GM21526 (cell line): ENCODE results near the gene GJC3.
"Not testable (repeated sequence)": the region's sequence is repeated elsewhere in the genome, so short reads cannot be mapped to it uniquely, and the experiment has no call there.

Experiments
- ATAC-seq: cut with Tn5 transposase; IDR thresholded peaks from one replicate; pipeline ENCODE4 v1.9.1; 2021; ENCODE audit warnings: moderate library complexity; ENCODE audit not compliant: unreplicated experiment, low FRiP score

GJC3 gene, protein sequence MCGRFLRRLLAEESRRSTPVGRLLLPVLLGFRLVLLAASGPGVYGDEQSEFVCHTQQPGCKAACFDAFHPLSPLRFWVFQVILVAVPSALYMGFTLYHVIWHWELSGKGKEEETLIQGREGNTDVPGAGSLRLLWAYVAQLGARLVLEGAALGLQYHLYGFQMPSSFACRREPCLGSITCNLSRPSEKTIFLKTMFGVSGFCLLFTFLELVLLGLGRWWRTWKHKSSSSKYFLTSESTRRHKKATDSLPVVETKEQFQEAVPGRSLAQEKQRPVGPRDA

DNA sequence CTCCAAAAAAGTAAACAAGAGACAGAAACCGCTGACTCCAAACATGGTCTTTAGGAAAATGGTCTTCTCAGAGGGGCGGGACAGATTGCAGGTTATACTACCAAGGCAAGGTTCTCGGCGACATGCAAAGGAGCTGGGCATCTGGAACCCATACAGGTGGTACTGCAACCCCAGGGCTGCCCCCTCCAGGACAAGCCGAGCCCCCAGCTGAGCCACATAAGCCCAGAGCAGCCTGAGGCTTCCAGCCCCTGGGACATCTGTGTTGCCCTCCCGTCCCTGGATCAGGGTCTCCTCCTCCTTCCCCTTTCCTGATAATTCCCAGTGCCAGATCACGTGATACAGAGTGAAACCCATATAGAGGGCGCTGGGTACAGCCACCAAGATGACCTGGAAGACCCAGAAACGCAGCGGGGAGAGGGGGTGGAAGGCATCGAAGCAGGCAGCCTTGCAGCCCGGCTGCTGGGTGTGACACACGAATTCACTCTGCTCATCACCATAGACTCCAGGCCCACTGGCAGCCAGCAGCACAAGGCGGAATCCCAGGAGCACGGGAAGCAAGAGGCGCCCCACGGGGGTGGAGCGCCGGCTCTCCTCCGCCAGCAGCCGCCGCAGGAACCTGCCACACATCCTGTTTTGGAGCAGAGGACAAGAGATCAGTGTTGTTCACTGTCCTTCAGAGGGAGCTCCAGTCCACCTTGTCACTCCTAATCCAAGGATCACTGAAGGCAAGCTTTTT, at the start of gene GJC3:
GJC3 (minus strand) TSS at position 627 of the 736 bp plus-strand sequence; CDS start at position 627, 0 bp downstream.
- ATAC-seq, result no peak

DNA sequence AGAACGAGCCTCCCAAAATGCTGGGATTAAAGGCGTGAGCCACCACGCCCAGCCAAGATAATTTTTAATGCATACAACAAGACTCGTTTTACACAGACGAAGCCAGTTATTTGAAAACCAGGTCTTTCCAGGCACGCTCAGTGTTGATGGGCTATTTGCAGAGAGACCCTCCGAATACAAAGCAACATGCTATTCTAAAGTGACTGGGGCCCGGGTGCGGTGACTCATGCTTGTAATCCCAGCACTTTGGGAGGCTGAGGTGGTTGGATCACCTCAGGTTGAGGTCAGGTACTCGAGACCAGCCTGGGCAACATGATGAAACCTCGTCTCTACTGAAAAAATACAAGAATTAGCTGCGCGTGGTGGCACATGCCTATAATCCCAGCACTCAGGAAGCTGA, 47.2 kb upstream of the GJC3 start:
- ATAC-seq, result no peak

DNA sequence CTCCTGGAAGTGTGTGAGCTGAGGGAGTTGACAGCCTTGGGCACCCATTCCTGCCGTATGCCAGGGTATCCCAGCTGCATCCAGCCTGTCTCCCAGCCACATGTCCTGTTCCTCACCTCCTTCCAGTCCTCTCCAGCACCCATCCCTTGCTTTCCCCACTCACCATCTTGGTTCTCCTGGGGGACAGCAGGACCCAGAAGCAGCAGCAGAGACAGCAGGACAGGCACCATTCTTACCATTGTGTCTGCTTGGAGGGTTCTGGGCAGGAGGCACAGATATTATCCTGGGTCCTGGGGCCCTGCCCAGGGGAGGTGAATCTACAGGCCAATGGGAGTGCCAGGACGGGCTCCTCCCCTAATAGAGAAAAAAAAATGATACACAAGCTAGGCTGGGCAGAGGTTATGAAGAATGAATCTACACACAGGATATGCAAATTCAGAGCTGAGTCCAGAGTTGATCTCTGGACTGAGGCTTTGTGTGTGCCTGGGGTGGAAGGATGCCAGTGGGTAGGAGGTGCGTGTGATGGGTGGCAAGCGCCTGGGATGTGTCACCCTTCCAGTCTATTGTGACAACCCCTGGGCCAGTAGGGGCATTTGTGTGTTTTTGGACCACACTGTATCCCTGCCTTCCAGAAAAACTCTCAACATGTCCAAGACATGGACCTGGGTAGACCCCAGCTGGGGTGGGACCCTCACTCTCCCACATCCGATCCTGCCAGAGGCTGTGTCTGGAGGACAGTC, 46.5 kb upstream of the GJC3 start, which contains the start of gene AZGP1:
AZGP1 (minus strand) TSS at position 250 of the 740 bp plus-strand sequence; CDS start at position 239, 11 bp downstream.
- ATAC-seq, result no peak

DNA sequence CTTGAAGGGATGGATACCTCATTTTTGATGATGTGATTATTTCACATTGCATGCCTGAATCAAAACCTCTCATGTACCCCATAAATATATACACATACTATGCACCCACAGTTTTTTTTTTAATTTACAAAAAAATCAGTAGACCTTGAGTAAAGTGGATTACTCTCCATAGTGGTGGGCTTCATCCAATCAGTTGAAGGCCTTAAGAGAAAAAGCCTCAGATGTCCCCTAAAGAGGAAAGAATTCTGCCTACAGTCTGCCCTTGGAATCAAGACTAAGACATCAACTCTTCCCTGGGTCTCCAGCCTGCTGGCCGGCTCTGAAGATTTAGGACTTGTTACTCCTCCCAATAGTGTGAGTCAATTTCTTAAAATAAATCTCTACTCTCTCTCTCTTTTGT, 45.3 kb upstream of the GJC3 start:
- ATAC-seq, result no peak

DNA sequence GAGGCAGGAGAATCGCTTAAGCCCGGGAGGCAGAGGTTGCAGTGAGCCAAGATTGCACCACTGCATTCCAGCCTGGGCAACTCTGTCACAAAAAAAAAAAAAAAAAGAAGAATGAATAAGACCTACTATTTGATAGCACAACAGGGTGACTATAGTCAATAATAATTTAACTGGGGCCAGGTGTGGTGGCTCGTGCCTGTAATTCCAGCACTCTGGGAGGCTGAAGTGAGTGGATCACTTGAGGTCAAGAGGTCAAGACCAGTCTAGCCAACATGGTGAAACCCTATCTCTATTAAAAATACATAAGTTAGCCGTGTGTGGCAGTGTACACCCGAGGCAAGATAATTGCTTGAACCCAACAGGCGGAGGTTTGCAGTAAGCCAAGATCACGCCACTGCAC, 44.4 kb upstream of the GJC3 start:
- not testable (repeated sequence) for ATAC-seq

DNA sequence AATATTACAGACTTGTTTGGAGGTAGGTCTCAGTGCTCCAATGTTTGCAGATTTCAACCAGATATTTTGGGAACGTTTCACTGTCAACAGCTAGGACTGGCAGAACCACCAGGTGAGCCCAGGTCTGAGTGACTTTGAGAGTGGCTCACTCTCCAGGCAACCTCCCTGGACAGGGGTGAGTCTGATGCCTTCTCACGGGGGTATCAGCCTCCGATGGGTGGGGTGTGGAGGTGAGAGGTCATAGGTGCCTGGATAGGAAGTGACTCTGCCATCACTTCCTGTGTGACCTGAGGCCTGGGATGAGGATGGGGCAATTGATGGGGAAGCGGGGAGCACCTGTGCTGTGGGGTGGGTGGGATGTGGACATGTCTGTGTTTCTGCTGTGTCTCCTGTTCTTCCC, 41.8 kb upstream of the GJC3 start:
- no peak for ATAC-seq

DNA sequence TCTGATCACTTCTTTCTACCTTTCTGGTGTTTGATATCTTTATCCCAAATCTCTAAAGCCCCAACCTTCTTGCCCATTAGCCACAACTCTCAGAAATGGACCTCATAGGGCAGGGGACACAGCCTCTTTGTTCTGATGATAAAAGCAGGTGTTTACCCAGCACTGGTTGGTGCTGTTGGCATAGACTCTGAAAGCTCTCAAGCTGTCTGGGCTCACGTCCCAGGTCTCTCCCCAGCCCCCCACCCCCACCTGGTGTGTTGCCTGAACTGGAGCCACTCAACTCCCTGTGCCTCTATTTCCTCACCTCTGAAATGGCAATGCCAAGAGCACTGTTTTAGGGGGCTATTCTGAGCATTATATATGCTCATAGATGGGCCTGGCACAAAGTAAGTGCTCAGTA, 40.4 kb upstream of the GJC3 start:
- ATAC-seq, result not testable (repeated sequence)

DNA sequence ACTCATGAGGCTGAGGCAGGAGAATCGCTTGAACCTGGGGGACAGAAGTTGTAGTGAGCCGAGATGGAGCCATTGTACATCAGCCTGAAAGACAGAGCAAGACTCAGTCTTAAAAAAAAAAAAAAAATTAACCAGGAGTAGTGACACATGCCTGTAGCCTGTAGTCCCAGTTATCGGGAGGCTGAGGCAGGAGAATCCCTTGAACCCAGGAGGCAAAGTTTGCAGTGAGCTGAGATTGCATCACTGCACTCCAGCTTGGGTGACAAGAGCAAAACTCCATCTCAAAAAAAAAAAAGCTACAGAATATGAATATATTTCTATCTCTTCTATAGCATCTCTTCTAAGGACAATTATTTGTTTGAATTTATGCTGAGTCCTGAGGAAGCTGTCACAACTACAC, 39.9 kb upstream of the GJC3 start:
- no peak for ATAC-seq

DNA sequence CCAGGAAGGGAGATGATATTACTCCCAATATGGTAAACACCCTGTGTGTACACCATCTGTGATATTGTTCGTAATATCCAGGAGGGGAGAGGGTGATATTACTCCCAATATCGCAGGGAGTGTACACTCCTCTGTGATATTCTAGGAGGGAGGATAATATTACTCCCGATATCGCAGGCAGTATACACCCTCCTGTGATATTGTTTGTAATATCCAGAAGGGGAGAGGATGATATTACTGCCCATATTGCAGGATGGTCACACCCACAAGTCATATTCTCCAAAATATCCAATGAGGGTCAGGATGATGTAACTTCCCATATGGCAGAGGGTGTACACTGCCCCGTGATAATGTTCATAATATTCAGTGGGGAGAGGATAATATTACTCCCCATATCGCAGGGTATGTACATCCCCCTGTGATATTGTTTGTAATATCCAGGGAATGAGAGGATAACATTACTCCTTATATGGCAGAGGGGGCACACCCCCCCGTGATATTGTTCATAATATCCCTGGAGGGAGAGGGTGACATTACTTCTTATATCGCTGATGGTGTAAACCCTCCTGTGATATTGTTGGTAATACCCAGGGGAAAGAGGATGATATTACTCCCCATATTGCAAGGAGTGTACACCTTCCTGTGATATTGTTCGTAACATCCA, 29.3 kb upstream of the GJC3 start:
- no peak for ATAC-seq

DNA sequence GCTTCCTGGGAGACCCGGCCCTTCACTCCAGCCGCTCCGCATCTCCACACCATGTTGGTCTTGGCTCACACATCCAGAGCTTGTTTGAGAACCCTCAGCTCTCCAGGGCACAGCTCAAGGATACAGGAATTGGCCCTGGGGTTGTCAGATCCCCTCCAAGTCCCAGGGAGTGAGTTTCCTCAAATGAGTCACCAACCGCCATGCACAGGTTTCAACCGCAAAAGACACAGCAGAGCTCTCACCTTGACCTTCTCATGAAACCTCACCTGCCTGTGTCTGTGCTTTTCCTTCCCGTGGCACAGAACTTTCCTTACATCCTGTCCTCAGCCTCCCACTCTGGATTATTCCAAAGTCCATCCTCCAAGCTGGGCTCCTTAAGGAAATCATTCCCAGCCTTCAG, 25.8 kb upstream of the GJC3 start:
- ATAC-seq, result no peak

DNA sequence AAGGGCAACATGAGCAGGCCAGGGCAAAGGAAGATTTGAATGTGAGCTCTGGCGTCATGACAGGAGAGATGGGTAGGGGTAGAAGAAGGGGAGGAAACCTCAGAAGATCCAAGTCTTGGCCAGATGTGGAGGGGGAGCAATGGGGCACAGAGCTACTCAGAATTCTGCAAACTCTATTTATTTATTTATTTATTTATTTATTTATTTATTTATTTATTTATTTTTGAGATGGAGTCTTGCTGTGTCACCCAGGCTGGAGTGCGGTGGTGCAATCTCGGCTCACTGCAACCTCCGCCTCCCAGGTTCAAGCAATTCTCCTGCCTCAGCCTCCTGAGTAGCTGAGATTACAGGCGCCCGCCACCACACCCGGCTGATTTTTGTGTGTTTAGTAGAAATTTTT, 25.2 kb upstream of the GJC3 start:
- not testable (repeated sequence) for ATAC-seq

DNA sequence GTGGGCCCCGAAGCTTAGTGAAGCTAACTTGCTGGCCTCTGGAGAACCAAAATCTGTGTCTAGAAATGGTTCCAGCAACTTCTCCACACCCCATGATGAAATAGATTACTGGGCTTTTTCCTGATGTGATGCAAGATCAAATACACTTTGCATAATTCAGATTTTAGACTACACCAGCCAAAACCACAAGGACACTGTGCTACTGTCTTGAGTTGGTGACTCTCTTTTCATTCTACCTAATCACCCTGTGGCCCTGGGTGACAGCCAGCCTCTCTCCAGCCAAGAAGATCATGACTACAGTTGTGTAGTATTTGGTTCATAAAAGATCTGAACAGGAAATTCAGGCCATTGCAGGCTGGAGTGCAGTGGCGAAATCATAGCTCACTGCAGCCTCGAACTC, 24.2 kb upstream of the GJC3 start:
- no peak for ATAC-seq

DNA sequence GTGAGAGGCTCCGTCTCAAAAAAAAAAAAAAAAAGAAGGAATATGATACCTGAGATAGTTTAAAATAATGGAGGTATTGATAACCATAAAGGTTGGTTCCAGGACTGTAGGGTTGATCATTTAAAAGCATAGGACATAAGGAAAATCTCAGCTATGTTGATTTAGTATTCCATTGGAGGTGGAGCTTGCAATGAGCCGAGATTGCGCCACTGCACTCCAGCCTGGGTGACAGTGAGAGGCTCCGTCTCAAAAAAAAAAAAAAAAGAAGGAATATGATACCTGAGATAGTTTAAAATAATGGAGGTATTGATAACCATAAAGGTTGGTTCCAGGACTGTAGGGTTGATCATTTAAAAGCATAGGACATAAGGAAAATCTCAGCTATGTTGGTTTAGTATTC, 23.2 kb upstream of the GJC3 start:
- ATAC-seq, result not testable (repeated sequence)

DNA sequence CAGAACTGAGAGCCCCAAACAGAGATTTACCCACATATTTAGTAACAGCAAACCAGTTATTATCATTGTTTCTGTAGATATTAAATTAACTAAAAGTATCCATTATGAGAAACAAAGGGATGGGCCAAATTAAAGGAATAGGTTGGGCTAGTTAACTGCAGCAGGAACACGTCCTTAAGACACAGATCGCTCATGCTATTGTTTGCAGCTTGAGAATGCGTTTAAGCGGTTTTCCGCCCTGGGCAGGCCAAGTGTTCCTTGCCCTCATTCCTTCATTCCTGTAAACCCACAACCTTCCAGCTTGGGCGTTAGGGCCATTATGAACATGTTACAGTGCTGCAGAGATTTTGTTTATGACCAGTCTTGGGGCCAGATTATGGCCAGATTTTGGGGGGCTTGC, 21.4 kb upstream of the GJC3 start:
- not testable (repeated sequence) for ATAC-seq

DNA sequence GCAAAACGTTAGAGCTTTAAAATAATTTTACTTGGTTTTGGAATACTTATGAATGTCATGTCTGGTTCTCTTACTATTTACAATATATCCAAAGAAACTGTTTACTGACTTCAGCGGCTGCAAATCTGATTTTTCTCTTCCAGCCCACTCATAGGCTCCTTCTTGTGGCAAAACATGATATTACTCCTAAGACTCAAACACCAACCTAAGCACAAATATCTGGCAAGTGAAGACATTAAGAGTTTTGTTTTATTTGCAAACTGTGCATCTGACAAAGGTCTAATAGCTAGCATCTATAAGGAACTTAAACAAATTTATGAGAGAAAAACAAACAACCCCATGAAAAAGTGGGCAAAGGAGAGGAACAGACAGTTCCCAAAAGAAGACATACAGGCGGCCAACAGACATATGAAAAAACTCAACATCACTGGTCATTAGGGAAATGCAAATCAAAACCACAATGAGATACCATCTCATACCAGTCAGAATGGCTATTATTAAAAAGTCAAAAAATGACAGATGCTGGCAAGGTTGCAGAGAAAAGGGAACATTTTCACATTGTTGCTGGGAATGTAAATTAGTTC, 20.3 kb upstream of the GJC3 start:
- no peak for ATAC-seq

DNA sequence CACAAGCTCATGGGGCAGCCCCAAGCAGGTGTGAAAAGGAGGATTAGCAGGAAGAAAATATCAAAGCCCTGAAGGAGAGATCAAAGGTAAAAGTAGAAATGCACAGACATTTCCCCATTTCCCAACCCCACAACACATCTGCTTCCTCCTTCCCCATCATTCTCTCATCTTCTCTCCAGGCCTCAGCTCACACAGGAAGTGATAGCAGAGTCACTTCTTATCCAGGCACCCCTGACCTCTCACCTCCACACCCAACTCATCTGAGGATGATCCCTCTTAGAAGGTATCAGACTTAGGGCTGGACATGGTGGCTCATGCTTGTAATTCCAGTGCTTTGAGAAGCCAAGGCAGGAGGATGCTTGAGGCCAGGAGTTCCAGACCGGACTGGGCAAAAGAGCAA, 18.2 kb upstream of the GJC3 start:
- no peak for ATAC-seq

DNA sequence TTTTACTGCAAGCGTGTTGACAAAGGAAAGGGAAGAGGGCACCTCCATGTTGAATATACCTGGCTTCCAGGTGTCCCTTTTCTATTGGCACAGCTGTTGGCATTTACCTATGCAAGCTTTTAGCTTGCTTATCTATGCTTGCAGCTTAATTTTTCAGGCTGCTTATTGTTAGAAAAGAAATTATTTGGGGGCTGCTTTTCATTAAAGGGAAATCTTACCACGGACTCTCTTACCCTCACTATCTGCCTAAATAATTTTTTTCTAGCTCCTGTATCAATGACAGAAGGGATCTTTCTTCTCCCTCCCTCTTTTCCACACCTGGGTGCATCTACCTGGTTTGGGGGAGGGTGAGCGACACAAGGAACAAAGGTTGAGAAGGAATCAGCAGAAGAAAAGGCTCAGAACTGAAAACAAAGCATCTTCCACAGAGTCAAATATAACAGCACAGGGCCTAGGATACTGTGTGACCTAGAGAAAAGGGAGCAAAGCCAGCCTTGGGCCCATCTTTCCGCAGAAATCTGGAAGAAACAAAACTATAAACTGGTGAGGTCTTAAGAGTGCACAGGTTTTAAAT, 15.2 kb upstream of the GJC3 start:
- no peak for ATAC-seq

DNA sequence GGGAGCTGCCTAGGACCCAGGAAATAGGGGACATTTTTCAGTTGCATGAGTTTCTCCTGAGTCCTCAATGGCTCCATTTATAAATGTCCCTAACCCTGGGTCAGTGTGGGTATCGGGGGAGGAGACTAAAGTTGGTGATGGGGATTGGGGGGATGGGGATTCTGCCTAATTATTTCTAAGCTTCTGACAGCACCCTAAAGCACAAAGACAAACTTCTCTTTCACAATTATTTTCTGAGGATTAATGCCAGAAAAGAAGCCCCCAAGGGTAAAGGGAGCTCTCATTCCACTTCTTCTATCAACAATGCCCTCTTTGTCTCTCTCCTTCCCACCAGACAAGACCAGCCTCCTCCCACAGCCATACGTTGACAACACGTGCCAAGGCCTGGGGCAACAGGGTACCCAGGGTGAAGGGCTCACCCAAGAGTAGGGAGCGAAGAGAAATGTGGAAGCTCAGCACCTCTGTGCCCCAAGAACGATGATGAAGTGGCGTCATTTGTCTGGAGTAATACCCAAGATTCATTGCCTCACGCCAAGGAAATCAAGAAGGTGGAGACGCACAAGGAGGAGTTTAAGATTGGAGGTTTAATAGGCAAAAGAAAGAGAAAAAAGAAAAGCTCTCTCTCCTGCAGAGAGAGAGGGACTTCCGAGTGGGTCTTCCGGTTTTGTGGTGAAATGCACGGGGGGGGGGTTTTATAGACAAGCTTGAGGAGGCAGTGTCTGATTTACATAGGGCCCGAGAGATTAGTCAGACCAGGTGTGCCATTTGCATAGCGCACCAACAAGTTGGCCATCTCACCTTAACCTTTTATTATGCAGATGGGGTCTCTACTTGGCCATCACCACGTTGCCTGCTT, 14.4 kb upstream of the GJC3 start:
- no peak for ATAC-seq

DNA sequence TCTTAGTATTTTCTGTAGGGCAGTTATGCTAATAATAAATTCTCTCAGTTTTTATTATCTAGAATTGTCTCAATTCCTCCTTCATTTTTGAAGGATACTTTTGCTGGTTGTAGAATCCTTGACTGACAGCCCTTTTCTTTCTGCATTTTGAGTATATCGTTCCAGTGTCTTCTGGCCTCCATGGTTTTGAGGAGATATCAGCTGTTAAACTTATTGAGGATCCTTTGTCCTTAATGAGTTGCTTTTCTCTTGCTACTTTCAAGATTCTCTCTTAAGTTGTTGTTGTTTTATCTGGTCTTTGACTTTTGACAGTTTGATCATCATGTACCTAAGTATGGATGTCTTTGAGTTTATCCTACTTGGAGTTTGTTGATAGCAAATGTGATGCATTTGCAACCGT, 8.9 kb upstream of the GJC3 start:
- ATAC-seq, result no peak
